Activated T-helper 1 cell treated with Interleukin-2 at 50 U/mL for 16 hours (primary cell): Measurements from ENCODE around the gene TFF2.

Source experiments
- DNase-seq: peaks from one replicate; pipeline ENCODE4 v3.0.0-alpha.2; 2020; ENCODE audit warnings: low read depth

Gene TFF2

GRCh38 chr21:42366292-42367010, 15.7 kb upstream of the TFF2 start, which contains the start of gene TFF1:
Gene TFF1, minus strand, starts transcription at chr21:42366535. Its CDS starts 40 bp downstream, at chr21:42366495.
- no peak for DNase-seq

GRCh38 chr21:42365770-42366169, 15.0 kb upstream of the TFF2 start:
- DNase-seq = no peak

GRCh38 chr21:42364304-42364865, 13.6 kb upstream of the TFF2 start:
- DNase-seq = no peak

- DNase-seq = no peak
Observed at GRCh38 chr21:42363312-42363711, 12.5 kb upstream of the TFF2 start.

- DNase-seq = no peak
Observed at GRCh38 chr21:42362700-42363099, 11.9 kb upstream of the TFF2 start.

- no peak for DNase-seq
Observed at GRCh38 chr21:42362198-42362597, 11.4 kb upstream of the TFF2 start.

- DNase-seq = no peak
Observed at GRCh38 chr21:42361286-42361685, 10.5 kb upstream of the TFF2 start.

- no peak for DNase-seq
Observed at GRCh38 chr21:42360317-42360716, 9.5 kb upstream of the TFF2 start.

- DNase-seq = no peak
Observed at GRCh38 chr21:42358937-42359336, 8.1 kb upstream of the TFF2 start.

- no peak for DNase-seq
Observed at GRCh38 chr21:42358261-42358660, 7.5 kb upstream of the TFF2 start.

GRCh38 chr21:42357307-42357706, 6.5 kb upstream of the TFF2 start:
- no peak for DNase-seq

GRCh38 chr21:42356650-42357049, 5.9 kb upstream of the TFF2 start:
- DNase-seq = no peak

- DNase-seq = no peak
Observed at GRCh38 chr21:42356046-42356445, 5.3 kb upstream of the TFF2 start.

GRCh38 chr21:42353623-42354022, 2.8 kb upstream of the TFF2 start:
- DNase-seq = no peak

GRCh38 chr21:42352441-42353095, 1.8 kb upstream of the TFF2 start:
- no peak for DNase-seq

GRCh38 chr21:42351626-42352440, 1.0 kb upstream of the TFF2 start:
- no peak for DNase-seq

- no peak for DNase-seq
Observed at GRCh38 chr21:42350318-42350910, 380 bp downstream of the TFF2 start.

GRCh38 chr21:42349420-42350317, 1.1 kb downstream of the TFF2 start:
- DNase-seq = no peak

- no peak for DNase-seq
Observed at GRCh38 chr21:42348762-42349161, 2.0 kb downstream of the TFF2 start.

- DNase-seq = no peak
Observed at GRCh38 chr21:42347601-42348327, 3.0 kb downstream of the TFF2 start.
